GM18499 (cell line): ENCODE results near the gene PCDH9.
A peak's percentile ranks its signal among the peaks of the same experiment; 100 is the strongest.

Experiments
- ATAC-seq: cut with Tn5 transposase; IDR thresholded peaks from one replicate; pipeline ENCODE4 v1.9.1; 2021; ENCODE audit warnings: moderate number of reproducible peaks; ENCODE audit not compliant: insufficient read depth, unreplicated experiment

Gene PCDH9

GRCh38 chr13:66700117-66700601 is 530.0 kb downstream of the PCDH9 start:
- ATAC-seq = no peak

DNA sequence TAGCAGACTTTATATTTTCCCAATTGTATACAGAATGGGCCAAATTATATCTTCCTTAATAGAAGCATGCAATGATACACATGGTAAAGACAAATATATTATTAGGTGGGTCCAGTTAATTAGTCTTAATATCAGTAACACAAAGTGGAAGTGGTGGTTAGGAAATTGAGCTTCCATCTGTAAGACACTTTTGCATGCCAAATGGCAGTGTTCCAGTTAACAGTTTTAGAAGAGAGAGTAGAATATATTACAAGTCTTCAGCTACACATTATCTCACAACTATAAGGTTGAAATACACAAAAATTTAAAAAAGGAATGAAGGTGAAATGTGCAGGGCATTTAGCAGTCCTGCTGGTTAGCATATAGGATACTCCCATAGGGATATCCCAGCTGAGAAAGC is 536.5 kb downstream of the PCDH9 start:
- no peak for ATAC-seq

DNA sequence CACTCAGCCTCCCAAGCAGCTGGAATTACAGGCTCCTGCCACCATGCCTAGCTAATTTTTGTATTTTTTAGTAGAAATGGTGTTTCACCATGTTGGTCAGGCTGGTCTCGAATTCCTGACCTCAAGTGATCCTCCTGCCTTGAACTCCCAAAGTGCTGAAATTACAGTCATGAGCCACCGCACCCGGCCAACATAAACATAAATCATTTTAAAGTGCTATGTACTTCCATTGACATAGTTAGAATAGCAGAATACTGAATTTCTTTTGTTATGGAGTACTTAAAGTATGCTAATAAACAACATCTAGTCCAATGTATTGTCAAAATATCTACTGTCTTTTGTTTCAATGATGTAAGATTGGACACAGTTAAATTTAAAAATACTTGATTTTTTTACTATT is 539.0 kb downstream of the PCDH9 start:
- ATAC-seq = no peak

DNA sequence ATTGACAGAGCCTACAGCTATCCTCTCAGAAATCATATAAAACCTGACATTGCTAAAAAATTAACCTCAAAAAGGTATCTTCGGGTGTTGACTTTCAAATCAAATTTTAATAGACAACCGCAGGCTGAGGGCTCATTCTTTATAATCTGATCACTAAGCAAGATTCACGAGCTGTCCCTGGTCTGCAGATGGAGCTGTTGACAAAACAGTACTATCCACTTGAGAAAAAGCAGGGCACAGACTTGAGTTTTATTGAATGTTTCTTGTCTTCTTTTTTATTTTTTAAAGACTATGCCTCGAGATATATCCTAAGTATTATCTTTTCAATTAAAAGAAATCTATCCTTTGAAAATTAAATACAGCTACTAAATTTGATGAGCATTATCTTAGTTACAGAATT is 540.5 kb downstream of the PCDH9 start:
- no peak for ATAC-seq

GRCh38 chr13:66689037-66689619 is 541.0 kb downstream of the PCDH9 start:
- ATAC-seq = no peak

DNA sequence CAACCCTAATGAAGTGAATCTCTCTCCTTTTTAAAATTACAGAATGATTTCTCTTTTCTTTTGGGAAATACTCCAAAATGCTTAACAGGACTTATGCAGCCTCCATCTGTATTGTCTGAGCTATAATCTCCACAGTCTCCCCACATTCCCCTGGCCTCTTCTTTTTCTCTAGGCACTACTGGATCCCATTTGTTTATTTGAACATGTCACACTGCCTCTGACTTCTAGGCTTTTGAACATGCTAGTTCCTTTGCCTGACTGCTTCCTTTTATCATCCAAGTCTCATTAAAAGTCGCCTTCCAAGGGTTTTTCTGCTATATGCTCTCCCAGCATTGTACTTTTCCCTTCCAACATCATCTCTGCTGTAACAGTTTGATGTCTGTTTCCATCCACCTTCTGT is 548.7 kb downstream of the PCDH9 start:
- no peak for ATAC-seq

DNA sequence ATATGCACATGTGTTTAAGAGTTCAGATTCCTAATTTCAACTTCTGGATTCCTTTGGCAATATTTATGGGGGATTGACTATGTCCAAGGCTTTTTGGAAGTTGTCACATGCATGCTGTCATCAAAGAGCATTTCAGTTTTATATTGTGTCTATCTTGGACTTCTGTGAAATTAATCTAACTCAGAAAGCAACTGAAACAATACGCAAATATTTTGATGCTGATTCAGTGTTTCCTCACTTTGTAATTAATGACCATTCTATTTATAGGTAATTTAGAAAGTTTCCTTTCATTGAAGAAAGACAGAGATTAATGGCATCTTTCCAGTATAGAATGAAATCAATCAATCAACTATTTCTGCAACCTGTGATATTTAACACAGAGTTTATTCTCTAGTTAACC is 550.1 kb downstream of the PCDH9 start:
- ATAC-seq = no peak

DNA sequence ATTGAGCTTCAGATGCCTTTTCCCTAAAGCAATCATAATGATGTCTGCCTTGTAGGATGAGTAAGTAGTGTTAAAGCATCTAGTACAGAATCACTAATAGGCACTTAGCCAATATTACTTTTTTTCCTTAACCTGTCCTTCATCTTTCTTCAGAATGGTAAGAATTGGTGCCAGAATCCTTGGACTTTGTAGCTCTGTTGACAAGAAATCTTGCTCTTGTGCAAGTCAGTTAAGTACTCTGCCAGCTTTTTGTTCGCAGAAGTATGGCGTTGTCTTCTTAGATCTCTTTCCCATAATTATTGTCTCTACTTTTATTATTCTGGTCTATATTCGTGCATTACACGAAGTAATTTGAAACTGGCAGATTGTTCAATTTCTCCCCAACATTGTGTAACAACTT is 554.5 kb downstream of the PCDH9 start:
- no peak for ATAC-seq

DNA sequence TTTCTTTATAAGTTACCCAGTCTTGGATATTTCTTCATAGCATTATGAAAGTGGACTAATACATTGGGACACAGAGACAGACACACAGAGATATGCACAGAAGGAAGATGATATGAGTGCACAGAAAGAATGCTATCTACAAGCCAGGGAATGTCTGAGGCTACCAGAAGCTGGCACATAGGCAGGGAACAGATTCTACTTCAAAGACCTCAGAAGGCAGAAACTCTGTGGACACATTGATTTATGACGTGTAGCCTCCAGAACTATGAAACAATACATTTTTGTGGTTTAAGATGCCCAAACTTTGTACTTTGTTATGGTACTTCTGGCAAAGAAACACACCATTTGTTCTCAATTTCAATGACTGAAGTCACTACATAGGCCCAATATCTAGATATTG is 556.7 kb downstream of the PCDH9 start:
- ATAC-seq = no peak

DNA sequence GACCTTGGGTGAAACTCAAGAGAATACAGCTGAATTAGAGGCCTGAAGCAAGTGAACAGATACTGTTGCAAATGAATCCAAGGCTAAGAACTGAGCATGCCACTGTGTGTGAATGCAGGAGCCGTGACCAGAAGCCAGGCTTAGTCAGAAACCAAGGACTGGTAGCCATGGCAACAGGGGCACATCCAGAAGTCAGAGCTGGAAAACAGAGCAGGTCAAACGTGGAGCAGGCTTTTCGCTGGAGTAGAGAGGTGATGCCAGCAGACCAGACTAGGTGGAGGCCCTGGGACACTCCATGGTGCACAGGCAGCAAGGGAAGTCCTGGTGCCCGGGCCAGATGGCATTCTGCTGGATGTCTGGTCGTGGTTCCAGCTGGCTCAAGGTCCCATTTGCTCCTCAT is 564.1 kb downstream of the PCDH9 start:
- ATAC-seq = no peak

- no peak for ATAC-seq
Measured at GRCh38 chr13:66663711-66664110, 566.4 kb downstream of the PCDH9 start.

DNA sequence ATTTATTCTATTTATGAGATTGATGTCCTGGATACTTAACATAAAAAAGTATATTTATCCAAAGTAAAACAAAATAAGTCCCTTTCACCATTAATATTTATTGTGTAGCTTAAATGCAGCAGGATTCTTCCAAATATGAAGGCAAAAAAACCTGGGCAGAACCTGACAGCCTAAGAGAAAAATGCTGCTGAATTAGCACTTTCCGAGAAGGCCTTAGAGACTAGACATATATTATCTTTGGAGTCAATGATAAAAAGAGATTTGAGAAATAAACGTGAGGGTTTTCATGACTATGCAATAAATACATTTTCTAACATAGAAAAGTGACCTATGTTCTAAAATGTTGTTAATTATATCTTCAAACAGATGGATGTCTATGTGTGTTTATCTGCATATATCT is 566.9 kb downstream of the PCDH9 start:
- ATAC-seq = no peak

GRCh38 chr13:66661336-66661735 is 568.8 kb downstream of the PCDH9 start:
- no peak for ATAC-seq

GRCh38 chr13:66660468-66660813 is 569.7 kb downstream of the PCDH9 start:
- ATAC-seq = no peak

- peak; percentile 72 for ATAC-seq
Measured at GRCh38 chr13:66659701-66660467, 570.3 kb downstream of the PCDH9 start.

DNA sequence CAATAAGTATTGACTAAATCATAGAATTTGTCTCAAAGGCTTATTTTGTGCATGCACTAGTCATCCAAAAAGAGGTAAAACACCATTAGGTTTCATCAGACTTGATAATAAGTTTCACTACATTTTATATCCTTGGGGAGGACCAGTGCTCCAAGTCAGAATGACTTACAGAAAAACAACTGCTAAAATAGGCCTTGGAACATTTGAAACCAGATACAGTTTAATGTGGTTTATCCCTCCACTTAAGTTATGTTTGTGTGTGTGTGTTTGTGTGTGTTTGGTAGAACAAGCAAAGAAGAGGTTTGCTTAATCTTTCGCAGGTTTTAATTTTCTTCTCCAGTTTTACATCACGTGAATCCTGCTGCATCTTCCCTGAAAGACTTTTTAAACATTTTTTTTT is 570.9 kb downstream of the PCDH9 start:
- no peak for ATAC-seq

DNA sequence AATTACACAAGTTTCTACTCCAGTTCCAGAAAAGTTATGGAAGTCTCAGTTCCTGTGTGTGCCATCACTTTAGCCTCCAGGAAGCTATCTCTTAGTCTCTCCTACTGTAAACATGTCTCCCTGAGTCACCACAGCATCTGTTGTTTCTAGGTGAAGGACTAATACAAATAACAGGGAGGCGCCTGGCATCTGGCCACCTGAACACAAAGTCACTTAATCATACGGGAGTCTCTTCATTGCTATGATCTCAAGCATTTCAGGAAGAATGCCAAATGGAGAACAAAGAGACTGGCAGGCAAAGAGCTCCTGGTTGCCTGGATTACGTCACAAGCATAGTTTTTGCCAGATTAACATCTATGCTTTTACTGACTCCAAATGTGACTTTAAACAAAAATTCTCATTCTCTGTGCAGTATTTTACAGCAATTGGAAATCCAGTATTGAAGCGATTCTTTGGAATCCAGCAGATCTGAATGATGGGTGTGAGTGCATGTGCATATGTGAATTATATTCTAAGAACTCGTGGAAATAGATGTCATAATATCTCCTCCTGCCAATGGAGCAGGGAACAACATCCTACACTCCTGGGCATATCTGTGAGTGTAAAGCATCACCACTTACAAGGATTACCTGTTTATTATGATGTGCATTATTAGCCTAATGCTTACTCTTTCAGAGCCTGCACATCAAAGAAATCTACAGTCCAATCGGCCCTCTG is 572.8 kb downstream of the PCDH9 start:
- ATAC-seq = no peak

GRCh38 chr13:66655847-66656454 is 574.2 kb downstream of the PCDH9 start:
- ATAC-seq = no peak

GRCh38 chr13:66644855-66645460 is 585.2 kb downstream of the PCDH9 start:
- ATAC-seq = no peak

DNA sequence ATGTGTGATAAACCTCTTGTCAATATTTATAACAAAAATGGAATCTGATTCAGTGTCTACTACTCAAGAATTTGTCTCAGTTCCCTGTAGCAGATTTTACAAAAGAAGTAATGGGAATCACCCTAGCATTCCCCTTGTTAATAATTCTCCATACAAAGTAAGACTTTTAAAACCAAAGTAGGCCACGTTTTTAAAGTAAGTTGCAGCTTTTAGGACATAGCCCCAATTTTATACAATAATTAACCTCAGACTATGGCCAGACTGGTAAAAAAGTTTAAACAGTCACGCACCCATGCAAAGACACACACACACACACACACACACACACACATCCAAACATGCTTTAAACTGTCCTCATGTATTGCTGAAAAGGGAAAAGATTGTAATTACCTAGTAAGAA is 589.9 kb downstream of the PCDH9 start:
- ATAC-seq = no peak

DNA sequence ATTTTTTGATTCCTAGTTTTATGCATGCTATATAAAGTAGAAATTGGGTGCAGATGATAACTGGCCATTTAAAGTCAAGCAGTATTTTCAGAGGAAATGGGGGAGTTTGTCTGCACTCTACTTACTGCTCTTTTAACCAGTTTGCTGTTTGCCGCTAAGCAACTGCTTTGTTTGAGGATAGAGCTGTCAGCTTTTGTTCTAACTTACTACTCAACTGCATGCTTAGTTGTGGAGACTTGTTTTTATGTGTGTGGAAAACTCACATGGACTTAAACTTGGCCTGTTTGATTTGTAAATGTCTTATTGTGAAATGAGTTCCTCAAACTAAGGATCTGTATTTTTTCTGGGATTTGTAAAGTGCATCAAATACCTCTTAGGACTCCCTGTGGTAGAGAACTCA is 591.1 kb downstream of the PCDH9 start:
- ATAC-seq = no peak
